GM18519 (cell line): ENCODE results near the gene ZNF106.

ENCODE experiments used
- ATAC-seq: cut with Tn5 transposase; IDR thresholded peaks from one replicate; pipeline ENCODE4 v1.9.1; 2021; ENCODE audit warnings: mild to moderate bottlenecking, moderate library complexity; ENCODE audit not compliant: unreplicated experiment, low FRiP score

Gene ZNF106

DNA sequence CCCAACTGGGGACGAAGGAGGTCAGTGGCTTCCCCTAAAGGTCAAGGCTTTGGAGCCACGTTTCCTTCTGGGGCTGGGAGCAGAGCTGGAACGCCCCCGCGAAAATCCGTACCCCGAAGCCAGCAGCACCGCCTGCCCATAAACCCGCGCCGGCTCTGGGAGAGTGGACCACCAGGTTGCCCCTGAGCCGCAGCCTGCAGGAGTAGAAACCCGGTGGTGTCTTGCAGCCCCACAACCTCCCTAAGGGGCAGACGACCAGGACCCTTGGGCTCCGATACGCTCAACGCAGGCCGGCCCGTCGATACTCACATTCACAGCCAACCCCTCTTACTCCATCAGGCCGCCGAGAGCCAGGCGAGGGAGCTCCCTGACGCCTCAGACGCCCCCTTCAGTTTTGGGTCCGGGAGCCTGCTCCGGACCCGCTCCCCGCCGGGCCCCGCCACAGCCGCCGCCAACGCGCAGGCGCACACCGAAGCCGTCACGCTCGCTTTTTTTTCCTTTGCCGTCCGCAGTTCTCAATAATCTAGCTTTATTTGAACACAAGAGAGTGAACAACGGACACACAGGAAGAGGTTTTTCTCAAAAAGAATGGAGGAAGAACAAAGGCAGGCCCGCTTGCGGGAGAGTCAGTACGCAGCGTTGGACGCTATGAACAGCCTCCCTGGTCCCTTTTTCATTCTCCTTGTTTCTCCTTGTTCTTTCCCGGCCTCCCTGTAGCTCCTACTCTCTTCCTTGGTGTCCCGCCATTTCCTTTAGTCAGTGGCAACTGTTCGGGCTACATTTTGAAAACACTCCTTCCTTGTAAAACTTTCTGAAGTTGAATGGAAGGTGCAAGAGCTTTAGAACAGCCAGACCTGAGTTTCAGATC, at the start of gene ZNF106:
TSS of gene ZNF106 (minus strand) at position 471 of the 868 bp plus-strand sequence. CDS start 18,852 bp downstream, outside the sequence.
- ATAC-seq, result peak; percentile 55

DNA sequence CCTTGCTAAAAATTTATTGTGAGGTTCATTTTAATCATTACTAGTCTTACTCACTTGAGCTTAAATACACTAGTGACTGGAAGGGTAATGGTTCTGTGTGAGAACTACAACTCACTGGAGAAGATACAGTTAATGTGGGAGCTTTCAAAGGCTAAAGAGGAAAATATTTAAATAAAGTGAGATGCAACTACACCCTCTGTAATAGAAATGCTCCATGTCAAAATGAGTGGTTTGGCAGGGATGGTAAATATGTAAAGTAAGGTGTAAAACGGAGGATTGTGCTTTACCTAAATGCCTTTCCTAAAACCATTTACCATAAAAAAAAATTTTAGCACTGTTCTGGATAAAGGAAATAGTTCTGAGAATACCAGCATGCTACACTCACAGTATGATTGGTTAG, 42.3 kb upstream of the ZNF106 start:
- ATAC-seq, result no peak

DNA sequence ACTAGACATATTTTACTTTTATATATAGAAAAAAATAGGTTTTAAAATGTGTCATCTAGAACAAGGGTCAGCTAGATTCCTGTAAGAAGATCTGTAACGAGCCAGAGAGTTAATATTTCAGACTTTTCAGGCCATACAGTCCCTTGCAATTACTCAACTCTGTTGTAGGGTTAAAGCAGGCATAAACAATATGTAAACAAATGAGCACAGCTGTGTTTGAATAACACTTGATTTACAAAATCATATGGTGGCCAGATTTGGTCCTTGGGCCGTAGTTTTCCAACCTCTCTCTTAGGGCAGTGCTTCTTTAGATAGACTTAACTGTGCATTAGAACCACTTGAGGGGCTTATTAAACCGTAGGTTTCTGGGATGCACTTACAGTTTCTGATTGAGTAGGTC, 38.0 kb upstream of the ZNF106 start:
- no peak for ATAC-seq

DNA sequence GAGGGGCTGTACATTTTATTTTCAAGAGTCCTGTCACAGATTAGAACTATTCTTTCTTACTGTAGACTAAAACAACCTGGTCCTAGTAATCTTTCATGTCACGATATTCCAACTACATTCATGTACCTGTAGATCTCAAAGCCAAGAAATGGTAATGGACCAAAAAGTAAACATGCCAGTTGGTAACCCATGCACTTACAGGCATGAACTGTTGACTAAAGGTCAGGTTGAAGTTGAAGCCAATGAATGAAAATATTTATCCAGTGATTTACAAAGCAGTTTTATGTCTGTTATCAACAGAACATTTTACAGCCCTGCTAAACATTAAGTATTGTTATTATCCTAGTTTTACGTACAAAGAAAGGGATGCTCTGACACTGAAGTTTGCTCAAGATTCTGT, 32.4 kb upstream of the ZNF106 start:
- ATAC-seq, result no peak

DNA sequence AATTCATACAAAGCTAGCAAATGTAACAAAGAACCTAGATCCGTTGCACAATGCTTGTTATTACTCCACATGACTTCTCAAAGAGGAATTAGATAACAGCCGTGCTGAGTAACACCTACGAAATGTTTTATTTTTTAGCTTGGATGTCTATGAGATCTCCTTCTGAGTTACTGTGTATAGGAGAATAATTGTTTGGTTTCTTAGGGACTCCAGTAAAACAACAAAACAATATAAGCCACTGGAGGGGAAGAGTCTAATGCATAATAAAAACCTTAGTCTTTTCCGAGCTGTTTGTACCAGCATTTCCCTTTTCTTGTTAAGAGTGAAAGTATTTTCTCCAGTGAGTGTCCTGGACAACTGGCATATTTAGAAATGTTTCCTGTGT, 20.1 kb upstream of the ZNF106 start:
- ATAC-seq, result no peak

DNA sequence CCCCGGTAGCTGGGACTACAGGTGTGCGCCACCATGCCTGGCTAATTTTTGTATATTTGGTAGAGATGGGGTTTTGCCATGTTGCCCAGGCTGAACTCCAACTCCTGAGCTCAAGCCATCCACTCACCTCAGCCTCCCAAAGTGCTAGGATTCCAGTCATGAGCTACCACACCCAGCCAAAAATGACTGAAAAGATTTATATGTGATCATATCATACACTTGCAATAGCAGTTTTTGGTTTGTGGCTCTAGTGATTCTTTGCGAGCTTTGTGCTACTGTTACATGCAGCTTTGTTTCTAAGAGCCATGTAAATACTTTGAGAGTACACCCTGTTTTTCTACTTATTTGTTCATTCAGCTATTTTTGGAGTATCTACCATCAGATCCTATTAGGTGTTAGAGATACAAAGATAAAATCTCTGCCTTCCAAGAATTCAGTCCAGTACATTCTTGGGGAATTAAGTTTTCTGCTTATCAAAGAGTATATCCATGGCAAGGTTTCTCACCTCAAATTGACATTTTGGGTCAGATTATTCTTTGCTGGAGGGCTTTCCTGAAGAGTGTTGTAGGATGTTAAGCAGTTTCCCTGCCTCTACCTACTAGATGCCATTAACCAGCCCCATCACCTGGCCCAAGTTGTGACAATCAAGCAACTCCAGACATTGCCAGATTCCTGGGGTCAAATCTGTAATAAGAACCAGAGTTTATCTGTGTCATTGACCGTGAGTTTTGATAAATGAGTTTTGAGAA, 19.5 kb upstream of the ZNF106 start:
- no peak for ATAC-seq

DNA sequence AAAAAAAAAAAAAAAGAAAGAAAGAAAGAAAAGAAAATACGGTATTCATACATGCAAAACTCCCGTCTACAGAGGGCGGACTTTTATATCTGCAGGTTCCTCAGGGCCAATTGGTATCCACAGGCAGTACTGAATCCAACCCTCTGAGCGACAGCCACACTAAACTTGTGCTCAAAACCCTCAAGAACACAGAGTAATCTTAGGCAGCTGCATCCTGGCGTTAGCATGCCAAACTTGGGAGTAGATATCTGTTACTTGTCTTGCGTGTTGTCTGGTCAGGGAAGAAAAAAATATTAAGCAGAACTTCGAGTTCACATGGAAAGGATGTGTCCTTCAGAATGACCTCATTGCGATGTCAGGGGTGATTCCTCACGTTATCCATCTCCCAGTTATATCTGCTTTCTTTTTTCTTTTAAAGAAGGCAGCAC, 17.3 kb upstream of the ZNF106 start:
- ATAC-seq, result no peak

DNA sequence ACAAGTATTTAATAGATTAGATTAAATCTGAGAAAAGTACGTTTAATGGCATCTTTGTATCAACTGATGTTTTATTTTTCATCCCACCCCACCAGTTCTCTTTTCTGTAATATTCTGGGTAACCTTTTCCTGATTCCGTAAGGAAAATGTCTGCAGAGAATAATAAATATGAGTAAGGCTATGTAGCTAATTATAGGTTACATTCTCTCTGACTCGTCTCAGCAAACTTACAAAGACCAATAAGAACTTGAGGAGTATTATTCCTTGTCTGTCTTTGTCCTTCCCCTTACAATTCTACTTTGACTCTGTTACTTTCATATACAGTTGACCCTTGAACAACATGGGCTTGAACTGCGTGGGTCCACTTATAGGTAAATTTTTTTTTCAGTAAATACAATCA, 16.6 kb upstream of the ZNF106 start:
- no peak for ATAC-seq

DNA sequence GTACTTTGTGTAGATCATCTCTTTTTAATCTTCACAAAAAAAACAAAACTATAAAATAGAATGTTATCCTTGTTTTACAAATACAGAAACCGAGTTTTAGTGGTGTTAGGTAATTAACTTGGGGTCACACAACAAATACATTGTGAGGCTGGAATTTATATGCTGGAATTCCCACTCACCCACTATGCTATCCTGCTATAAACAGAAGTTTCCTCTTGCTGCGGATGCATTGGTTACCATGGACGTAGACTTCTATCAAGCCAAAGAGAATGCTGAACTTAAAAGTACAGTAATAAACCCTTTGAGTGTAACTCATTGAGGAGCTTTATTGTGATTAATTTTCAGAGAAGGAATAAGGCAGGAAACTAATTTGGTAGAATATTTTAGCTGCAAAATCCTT, 13.7 kb upstream of the ZNF106 start:
- ATAC-seq, result no peak

DNA sequence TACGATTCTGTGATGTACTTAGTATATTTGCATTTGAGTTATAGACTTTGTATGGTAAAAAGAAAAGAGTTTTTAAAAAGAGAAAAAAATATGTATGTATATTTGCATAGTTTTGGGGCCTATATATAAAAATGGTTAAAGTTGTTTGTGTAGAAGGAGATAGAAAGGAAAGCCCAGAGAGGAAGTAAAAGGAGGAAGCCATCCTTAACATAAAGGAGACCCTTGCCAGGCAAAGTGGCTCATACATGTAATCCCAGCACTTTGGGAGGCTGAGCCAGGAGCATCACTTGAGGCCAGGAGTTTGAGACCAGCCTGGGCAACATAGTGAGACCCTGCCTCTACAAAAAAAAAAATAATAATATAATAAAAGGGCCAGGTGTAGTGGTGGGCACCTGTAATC, 12.9 kb upstream of the ZNF106 start:
- no peak for ATAC-seq

DNA sequence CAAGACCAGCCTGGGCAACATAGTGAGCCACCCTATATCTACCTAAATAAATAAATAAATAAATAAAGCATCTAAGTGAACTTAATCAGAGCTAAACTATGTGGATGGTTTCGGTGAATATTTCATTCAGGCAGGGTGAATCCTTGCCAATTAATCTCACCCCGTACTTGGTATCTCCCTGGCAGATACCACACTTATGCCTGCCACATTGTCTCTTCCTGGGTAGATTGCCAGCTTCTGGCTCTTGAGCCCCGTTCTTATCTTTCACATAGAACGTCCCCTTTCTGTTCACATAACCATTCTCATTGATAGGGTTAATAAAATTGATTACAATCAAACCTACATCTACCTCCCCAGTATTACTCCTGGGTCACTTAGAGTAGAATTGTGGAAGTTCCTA, 11.5 kb upstream of the ZNF106 start:
- no peak for ATAC-seq

DNA sequence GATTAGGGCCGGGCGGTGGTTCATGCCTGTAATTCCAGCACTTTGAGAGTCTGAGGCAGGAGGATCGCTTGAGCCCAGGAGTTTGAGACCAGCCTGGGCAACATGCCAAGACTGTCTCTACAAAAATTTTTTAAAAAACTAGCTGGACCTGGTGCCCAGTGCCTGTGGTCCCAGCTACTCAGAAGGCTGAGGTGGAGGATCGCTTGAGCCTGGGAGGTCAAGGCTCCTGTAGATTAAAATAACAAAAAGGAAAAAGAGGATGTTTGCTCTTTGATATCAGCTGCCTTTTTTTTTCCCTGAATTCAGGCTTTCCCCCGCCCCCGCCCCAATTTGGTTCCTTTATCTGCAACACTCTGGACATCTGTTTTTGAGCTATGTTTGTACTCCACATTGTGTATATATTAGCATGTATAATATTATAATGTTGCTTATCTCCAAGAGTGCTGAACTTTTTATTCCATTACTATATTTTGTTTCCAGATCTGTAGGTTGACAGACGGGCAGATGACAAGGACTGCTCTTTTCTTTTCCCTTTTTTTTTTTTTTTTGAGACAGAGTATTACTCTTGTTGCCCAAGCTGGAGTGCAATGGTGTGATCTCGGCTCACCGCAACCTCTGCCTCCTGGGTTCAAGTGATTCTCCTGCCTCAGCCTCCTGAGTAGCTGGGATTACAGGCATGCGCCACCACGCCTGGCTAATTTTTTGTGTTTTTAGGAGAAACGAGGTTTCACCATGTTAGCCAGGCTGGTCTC, 9.1 kb upstream of the ZNF106 start:
- no peak for ATAC-seq

DNA sequence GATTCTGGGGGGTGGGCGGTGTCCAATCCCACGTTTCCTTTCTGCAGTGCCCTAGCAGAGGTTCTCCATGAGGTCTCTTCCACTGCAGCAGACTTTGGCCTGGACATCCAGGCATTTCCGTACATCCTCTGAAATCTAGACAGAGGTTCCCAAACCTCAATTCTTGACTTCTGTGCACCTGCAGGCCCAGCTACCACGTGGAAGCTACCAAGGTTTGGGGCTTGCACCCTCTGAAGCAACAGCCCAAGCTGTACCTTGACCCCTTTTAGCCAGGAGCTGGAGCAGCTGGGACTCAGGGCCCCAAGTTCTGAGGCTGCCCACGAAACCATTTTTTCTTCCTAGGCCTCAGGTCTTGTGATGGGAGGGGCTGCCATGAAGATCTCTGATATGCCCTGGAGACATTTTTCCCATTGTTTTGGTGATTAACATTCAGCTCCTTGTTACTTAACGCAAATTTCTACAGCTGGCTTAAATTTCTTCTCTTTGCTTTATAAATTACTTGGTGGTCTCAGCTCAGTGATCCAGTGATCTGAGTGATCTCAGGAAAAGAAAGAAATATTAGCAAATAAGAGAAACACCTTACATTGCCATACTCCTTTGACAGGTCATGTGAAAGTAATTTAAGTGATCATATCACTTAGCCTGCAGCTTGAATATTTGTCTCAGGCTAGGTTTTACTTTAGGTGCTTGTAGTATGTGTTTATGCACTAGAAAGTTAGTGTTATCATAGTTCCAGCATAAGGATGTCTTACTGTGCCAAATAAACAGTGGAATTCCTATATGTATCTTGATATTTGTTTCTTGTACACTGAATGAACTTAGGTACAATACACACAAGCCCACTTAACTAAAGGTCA, 7.5 kb upstream of the ZNF106 start:
- ATAC-seq, result no peak

DNA sequence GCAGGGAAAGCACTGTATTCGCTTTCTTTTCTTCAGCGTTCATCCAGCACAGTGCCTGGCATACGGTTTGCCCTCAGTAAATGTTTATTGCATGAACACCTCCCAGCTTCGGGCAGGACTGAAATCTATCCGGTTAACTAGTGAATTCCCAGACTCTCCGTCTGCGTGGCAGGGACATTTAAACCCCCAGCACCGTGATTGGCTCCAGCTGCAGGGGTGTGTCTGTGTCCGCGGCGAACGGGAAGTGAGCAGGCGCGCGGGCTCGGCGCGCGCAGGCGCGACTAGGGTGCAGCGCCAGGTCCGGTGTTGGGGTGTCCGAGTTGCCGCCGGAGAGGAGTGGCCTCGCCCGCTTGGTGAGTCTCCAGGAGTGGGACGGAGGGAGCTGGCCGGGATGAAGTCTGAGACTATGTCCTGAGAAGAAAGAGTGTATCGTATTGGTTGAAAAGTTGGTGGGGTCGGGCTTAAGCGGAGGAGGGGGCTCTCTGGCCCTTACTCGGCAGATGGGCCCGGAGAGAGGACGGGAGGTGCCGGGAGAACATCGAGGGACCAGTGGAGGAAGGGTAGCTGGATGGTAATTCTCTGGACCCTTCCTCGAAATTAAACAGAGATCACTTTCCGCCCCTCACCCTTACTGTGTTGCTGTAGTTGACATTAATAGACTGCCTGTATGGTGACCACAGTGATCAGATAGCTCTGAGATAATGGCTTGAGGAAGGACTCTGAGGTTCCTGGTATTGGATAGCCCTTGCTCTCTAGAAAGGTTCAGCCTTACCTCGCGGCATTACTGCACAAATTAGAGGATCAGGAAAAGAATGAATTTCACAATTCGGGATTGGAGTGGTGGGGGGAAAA, 4.6 kb upstream of the ZNF106 start, which contains the start of gene SNAP23:
TSS of gene SNAP23 (plus strand) at position 274 of the 852 bp plus-strand sequence. CDS start 16,213 bp downstream, outside the sequence.
- peak; percentile 56 for ATAC-seq

DNA sequence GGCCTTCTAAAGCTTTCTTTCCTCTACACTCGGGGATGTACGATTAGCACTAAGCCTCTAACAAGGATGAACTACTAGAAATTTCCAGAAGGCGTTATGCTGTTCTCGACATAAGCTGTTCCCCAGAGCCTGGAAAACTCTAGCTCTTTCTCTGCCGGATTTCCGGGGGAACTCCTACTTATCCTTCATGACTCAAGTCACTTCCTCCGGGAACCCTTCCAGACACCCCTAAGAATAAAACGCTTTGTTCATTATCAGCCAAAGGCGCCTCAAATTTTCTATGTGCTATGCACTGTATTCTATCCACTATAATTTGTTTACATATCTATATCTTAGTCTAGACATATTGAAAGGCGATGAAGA, 4.0 kb upstream of the ZNF106 start:
- ATAC-seq, result no peak

DNA sequence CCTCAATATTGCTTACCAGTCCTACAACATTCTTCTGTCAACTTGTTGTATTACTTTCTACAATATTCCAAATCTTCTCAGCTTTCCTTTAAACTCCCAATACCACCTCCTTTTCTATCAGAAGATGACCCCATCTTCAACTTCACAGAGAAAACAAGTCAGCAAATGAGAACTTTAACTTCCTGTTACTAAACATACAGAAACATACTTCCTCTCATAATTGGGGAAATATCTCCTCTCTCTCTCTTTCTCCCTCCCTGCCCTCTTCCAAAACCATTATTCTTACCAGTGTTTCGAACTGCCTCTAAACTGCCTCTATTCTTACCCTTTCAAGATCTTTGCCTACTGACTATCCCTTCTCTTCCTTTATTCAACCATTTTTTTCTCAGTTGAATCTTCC, 2.7 kb upstream of the ZNF106 start:
- ATAC-seq, result no peak

DNA sequence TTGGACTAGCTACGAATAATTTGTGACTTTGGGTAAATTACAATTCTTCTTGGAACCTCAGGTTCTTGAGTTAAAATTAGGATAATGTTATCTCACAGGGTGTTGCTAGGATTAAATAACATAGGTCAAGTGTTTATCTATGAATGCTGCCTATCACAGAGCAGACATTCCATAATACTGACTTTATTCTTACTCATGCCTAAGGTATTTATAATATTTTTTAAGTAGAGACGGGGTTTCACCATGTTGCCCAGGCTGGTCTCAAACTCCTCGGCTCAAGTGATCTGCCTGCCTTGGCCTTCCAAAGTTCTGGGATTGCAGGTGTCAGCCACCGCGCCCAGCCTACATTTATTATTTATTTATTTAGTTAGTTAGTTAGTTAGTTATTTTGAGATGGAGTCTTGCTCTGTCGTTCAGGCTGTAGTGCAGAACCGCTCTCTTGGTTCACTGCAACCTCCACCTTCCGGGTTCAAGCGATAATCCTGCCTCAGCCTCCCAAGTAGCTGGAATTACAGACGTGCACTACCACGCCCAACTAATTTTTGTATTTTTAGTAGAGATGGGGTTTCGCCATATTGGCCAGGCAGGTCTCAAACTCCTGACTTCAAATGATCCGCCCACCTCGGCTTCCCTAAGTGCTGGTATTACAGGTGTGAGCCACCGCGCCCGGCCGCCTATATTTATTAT, 741 bp upstream of the ZNF106 start:
- ATAC-seq, result no peak

DNA sequence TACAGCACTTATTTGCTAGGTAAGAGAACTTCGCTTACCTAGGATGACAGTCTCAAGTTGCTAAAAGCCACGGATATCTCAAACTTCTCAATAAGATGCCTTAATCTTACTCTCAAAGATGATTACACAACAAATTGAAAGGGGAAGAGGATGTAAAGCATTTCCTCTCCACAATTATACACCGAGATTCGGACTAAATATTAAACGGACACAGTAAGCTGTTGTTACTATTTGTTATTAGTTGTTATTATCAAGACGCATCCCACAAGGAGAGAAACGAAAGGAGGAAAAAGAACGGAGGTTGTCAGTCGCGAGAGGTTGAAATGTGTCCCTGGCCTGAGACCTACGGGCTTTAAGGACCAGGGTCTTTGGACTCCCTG, 660 bp downstream of the ZNF106 start:
- no peak for ATAC-seq

DNA sequence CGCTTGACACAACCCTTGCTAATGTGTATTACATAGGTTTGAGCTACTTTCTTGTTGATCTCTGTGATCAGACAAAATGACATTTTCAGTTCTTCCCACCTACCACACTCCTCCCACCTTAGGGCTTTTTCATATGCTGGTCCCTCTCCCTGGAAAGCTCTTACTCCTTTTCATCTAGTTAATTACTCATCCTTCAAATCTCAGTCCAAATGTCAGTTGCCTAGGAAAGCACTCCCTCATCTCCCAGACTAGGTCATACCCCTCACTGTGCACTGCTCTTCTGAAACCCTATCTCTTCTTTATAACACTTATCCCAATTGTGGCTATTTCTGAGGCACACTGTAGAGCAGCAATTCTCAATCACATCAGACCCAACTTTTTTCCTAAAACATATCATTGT, 7.3 kb downstream of the ZNF106 start:
- no peak for ATAC-seq
